Measurements from ENCODE around the gene OSMR. TPM values are rescaled to one million over a fixed set of nuclear protein-coding genes. Genes with fewer than 3 reads are reported as not detected.
A peak's percentile ranks its signal among the peaks of the same experiment; 100 is the strongest.

OSMR gene
- total RNA-seq, 1 donor from 2014 or later: 47.0 TPM

DNA sequence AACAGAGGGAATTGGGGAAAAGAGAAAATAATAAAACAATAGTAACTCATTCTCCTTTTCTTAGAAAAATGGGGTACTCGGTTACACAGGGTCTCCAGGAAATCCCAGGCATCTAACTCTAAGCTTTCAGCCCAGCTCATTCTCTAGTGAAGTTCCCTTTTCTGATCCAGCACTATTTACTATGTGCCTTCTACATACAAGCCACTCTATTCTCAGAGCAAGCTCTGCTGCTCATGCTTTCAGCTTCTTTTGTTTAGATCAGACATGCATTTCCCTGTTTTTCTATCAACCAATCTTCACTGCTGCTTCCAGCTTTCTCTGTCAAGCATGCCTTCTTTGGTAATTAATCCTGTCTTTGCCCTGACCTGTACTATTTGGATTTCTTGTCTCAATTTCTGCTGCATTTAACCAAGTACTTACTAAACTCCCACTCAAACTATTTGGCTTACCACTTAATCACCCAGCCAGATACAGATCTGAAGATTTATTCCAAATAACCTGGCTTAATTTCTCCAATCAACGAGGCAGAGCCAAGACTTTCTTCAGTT is 25.3 kb downstream of the OSMR start:
- Histone ChIP-seq H3K4me3 (ENCODE audit: low read depth, low read length) (no peak overlapping the region), H3K27me3 (ENCODE audit: control insufficient read depth, insufficient read depth, low read length) (no peaks in the 10 kb centered on the region), H3K36me3 (ENCODE audit: control insufficient read depth, insufficient read depth, low read length) (no peaks in the 10 kb centered on the region)
- no peak for DNase-seq (ENCODE audit: low read depth)
- TF ChIP-seq, protein P1, sequence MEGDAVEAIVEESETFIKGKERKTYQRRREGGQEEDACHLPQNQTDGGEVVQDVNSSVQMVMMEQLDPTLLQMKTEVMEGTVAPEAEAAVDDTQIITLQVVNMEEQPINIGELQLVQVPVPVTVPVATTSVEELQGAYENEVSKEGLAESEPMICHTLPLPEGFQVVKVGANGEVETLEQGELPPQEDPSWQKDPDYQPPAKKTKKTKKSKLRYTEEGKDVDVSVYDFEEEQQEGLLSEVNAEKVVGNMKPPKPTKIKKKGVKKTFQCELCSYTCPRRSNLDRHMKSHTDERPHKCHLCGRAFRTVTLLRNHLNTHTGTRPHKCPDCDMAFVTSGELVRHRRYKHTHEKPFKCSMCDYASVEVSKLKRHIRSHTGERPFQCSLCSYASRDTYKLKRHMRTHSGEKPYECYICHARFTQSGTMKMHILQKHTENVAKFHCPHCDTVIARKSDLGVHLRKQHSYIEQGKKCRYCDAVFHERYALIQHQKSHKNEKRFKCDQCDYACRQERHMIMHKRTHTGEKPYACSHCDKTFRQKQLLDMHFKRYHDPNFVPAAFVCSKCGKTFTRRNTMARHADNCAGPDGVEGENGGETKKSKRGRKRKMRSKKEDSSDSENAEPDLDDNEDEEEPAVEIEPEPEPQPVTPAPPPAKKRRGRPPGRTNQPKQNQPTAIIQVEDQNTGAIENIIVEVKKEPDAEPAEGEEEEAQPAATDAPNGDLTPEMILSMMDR (IDR thresholded peaks at IDR 0.05; ENCODE audit: insufficient read depth, low read length, poor library complexity, severe bottlenecking): no peak

DNA sequence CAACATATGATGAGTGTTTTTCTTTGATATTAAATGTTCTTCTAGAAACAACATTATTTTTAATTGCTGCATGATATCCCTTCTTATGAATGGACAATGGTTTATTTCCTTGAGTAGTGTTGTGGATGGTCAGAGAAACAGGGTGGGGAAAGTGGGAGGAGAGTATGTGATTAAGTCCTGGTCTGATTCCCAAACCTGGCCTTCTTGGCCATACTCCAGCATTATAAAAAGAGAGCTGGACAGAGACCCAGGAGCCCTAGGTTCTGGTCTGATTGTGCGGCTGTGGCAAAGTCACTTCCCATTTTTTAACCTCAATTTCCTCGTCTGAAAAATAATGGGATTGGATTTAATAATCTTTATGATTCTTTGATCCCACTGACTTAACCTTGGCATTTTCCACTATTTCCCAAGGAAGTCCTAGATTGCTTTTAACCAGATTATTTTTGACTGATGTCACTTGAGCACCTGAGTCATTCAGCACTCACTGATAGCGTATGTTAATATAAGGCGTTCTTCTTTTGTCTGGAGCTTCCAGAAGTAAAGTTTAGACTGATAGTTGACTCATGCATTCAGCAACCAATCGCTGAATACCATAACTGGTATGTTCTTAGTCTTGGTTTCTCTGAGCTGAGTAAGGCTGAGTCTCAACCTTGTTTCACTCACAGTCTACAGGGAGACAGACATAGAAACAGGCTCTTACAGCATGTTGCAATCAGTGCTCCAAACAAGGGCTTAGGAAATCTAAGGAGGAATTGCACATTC is 26.2 kb downstream of the OSMR start:
- Histone ChIP-seq H3K27me3 (ENCODE audit: control insufficient read depth, insufficient read depth, low read length) (no peaks in the 10 kb centered on the region), H3K36me3 (ENCODE audit: control insufficient read depth, insufficient read depth, low read length) (no peaks in the 10 kb centered on the region), H3K4me3 (ENCODE audit: low read depth, low read length) (no peak overlapping the region)
- TF ChIP-seq, protein P1 (IDR thresholded peaks at IDR 0.05; ENCODE audit: insufficient read depth, low read length, poor library complexity, severe bottlenecking): no peak
- peak; percentile 100 for DNase-seq (ENCODE audit: low read depth)

DNA sequence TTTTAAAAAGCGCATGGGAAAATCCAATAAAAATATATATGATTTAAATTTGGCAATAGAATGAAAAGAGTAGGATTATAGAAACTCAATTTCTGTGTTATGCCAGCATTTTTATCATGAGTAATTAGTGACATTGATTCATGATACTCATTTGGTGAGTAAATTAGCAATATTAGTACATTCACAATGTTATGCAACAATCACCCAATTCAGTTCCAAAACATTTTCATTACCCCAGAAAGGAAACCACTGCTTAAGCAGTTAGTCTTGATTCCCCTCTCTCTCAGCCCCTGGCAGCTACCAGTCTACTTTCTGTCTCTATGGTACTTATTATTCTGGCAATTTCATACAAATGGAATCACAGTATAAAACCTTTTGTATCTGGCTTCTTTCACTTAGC is 27.0 kb downstream of the OSMR start:
- Histone ChIP-seq H3K4me3 (ENCODE audit: low read depth, low read length) (no peak overlapping the region), H3K27me3 (ENCODE audit: control insufficient read depth, insufficient read depth, low read length) (no peaks in the 10 kb centered on the region), H3K36me3 (ENCODE audit: control insufficient read depth, insufficient read depth, low read length) (no peaks in the 10 kb centered on the region)
- no peak for DNase-seq (ENCODE audit: low read depth)
- TF ChIP-seq, protein P1 (IDR thresholded peaks at IDR 0.05; ENCODE audit: insufficient read depth, low read length, poor library complexity, severe bottlenecking): no peak

DNA sequence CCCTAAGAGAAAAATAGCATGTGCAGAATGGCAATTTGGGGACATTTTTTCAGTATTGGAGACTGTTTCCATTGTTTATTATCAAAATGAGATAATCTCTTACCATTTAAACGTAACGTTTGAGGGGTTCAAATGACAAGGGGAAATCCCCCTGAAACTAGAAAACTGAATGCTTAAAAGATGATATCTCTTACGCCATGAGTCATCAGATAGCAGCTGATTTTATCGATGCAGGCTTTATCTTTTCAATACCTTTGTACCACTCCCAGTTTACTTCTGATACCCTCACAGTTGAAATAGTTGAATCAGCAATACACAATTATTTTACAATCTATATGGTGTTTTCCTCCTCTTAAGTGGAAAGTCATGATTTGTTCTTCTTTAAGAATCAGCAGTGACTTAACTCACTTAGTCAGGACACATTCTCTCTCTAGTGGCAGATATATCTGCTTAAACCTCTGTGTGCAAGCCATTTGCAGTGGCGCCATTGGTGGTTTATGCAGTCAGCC is 29.2 kb downstream of the OSMR start:
- no peak for DNase-seq (ENCODE audit: low read depth)
- Histone ChIP-seq H3K36me3 (ENCODE audit: control insufficient read depth, insufficient read depth, low read length) (peaks cover 2% of the 10 kb centered on the region), H3K27me3 (ENCODE audit: control insufficient read depth, insufficient read depth, low read length) (no peaks in the 10 kb centered on the region), H3K4me3 (ENCODE audit: low read depth, low read length) (no peak overlapping the region)
- TF ChIP-seq, protein P1 (IDR thresholded peaks at IDR 0.05; ENCODE audit: insufficient read depth, low read length, poor library complexity, severe bottlenecking): no peak

DNA sequence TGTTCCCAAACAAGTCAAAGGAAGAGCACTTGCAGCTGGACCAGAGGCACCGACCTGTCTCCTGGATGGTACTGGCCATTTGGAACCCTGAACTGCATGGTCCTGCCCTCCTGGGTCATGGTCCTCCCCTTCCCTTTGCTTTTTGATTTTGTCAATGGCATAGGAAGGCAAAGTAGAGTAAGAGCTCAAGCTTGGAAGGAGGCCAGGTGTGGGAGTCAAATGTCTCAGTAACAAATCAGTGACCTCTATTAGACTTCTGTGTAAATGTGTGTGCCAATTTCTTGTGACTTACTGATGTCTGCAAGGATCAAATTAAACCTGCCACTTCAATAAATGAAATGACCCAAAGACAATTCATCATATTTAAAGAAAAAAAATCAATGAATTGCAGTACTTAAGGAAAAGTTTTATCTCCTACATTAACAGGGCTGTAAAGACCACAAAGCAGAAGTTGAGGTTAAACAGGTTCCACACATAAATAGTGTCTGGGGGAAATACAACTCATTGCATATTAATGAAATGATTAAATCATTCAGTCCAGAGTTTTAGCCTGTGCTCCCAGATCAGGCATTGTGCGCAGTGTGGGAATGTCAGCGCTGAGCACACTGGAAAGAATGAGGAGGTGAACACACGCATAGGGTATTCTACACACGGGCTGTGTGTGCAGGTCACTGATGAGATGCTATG is 32.7 kb downstream of the OSMR start:
- TF ChIP-seq, protein P1 (IDR thresholded peaks at IDR 0.05; ENCODE audit: insufficient read depth, low read length, poor library complexity, severe bottlenecking): no peak
- Histone ChIP-seq H3K36me3 (ENCODE audit: control insufficient read depth, insufficient read depth, low read length) (peaks cover 2% of the 10 kb centered on the region), H3K4me3 (ENCODE audit: low read depth, low read length) (no peak overlapping the region), H3K27me3 (ENCODE audit: control insufficient read depth, insufficient read depth, low read length) (no peaks in the 10 kb centered on the region)
- DNase-seq (ENCODE audit: low read depth): no peak
